ENCODE measurements around the gene SGK2. TPM values are rescaled to one million over a fixed set of nuclear protein-coding genes. Genes with fewer than 3 reads are reported as not detected.
"Not testable (repeated sequence)": the region's sequence is repeated elsewhere in the genome, so short reads cannot be mapped to it uniquely, and the experiment has no call there.

The SGK2 gene
- total RNA-seq, 1 experiment from 2014 or later = 68.2 TPM

DNA sequence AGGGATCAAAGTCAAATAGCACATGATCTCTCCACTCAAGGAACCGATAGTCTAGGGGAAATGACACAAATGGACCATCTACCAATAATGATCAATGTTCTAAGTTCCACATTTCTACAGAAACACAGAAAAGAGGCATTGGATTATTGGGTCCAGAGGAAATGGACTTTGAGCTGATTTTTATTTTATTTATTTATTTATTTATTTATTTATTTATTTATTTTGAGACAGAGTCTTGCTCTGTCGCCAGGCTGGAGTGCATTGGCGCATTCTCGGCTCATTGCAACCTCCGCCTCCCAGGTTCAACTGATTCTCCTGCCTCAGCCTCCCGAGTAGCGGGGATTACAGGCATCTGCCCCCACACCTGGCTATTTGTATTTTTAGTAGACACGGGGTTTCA, 43.1 kb downstream of the SGK2 start:
- DNase-seq (ENCODE audit: low spot score) = not testable (repeated sequence)

- DNase-seq (ENCODE audit: low spot score) = no peak
These were observed 44.3 kb downstream of the SGK2 start for GRCh38 chr20:43603124-43603523.

DNA sequence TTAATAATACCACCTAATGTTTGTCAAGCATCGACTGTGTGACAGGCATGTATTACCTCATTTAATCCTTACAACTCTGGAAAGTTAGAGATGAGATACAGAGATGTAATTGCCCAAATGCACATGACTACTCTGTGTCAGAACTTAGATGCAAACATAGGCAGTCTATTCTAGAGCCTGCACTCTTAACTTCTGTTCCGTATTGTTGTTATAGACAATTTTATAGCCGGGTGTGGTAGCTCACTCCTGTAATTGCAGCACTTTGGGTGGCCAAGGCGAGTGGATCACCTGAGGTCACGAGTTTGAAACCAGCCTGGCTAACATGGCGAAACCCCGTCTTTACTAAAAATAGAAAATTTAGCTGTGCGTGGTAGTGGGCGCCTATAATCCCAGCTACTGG, 46.9 kb downstream of the SGK2 start:
- no peak for DNase-seq (ENCODE audit: low spot score)

DNA sequence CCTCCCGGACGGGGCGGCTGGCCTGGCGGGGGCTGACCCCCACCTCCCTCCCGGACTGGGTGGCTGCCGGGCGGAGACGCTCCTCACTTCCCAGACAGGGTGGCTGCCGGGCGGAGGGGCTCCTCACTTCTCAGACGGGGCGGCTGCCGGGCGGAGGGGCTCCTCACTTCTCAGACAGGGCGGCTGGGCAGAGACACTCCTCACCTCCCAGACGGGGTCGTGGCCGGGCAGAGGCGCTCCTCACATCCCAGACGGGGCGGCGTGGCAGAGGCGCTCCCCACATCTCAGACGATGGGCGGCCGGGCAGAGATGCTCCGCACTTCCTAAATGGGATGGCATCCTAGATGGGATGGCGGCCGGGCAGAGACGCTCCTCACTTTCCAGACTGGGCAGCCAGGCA, 48.5 kb downstream of the SGK2 start:
- not testable (repeated sequence) for DNase-seq (ENCODE audit: low spot score)

- DNase-seq (ENCODE audit: low spot score) = no peak
These were observed 72.8 kb downstream of the SGK2 start for GRCh38 chr20:43631598-43631997.

Other genes starting within 250 kb of the SGK2 start
- gene SRSF6, start 101.1 kb upstream of the SGK2 start, total RNA-seq (2014; rRNA removed; shearing (Covaris generic)) = 68.8 and 78.6 TPM in 2 replicates
- gene L3MBTL1, start 51.3 kb upstream of the SGK2 start, total RNA-seq (2014; rRNA removed; shearing (Covaris generic)) = 9.7 and 9.9 TPM in 2 replicates
- gene IFT52, start 31.9 kb downstream of the SGK2 start, total RNA-seq (2014; rRNA removed; shearing (Covaris generic)) = 19.9 and 25.5 TPM in 2 replicates
- 108 and 123 TPM in 2 replicates for gene MYBL2, start 108.1 kb downstream of the SGK2 start, total RNA-seq (2014; rRNA removed; shearing (Covaris generic))
- gene GTSF1L, start 168.0 kb downstream of the SGK2 start, total RNA-seq (2014; rRNA removed; shearing (Covaris generic)) = not detected in 2 replicates